Right cardiac atrium (tissue), 5 donors: Measurements from ENCODE around the gene RIPOR3. TPM values are rescaled to one million over a fixed set of nuclear protein-coding genes. Genes with fewer than 3 reads are reported as not detected.
A peak's percentile ranks its signal among the peaks of the same experiment; 100 is the strongest.

Experiments
- ATAC-seq, 2 donors: fragments of 200-7000 bp; cut with Tn5 transposase; one replicate each; pipeline versions ENCODE4 v1.8.0 to v1.9.1; 2020; ENCODE audit warnings: moderate library complexity in 2 of 2, mild to moderate bottlenecking in 1 of 2
- DNase-seq, 3 donors: peaks; one replicate each; pipeline ENCODE4 v3.0.0-alpha.2; 2020
- H3K27ac ChIP-seq: one replicate; pipeline ENCODE4 v1.5.1; 2013; ENCODE audit warnings: mild to moderate bottlenecking, low read length, control low read depth, moderate library complexity
- H3K27me3 ChIP-seq: one replicate; pipeline ENCODE4 v1.6.1; 2013; ENCODE audit not compliant: control insufficient read depth, insufficient read depth
- H3K4me1 ChIP-seq: one replicate; pipeline ENCODE4 v1.6.1; 2013; ENCODE audit warnings: low read length; ENCODE audit not compliant: control insufficient read depth, insufficient read depth
- H3K4me3 ChIP-seq: one replicate; pipeline ENCODE4 v1.5.1; 2013; ENCODE audit warnings: low read length, control low read depth
- H3K9me3 ChIP-seq: one replicate; pipeline ENCODE4 v1.6.1; 2013; ENCODE audit warnings: low read length; ENCODE audit not compliant: control insufficient read depth
- WGBS: extraction: QIAGEN DNeasy Blood & Tissue Kit; methylation state at CpG from one replicate; pipeline ENCODE4 v1.1.7; 2013; 5-methylcytosine and 5-hydroxymethylcytosine counted together
- intact Hi-C, 4 donors: fragments of 100-400 bp; cut with DNase I; formaldehyde crosslinking; loops; one replicate each; pipeline versions ENCODE4 v1.11.0 to v1.14.0; 2022 to 2023
- polyA plus RNA-seq: library from polyadenylated mRNA; stranded (reverse); fragments of 200-250 nt; gene quantifications from one replicate; pipeline ENCODE4 v1.2.3, GENCODE V29; 2013
- total RNA-seq, 4 donors: library from RNA; stranded (reverse); fragmentation: NEBNext Ultra II Directional; extraction: Animal tissue kit (Norgen Biotek cat#: 25700); gene quantifications; one replicate each; pipeline ENCODE4 v1.2.1, GENCODE V29; 2021
- donor health status: healthy with polysubstance abuse.
- donor health status: DM: no; HTN: yes; CAD: no.
- donor health status: DM: no; HTN: no; CAD: no.
- donor health status: DM: no; HTN: yes; CAD: no; lungs with severe emphysema.
- donor health status: DM: yes; HTN: yes; CAD: no.

Gene RIPOR3
- total and polyA plus RNA-seq, 5 donors = 2.1 to 12.9 (median 3.5) TPM

DNA sequence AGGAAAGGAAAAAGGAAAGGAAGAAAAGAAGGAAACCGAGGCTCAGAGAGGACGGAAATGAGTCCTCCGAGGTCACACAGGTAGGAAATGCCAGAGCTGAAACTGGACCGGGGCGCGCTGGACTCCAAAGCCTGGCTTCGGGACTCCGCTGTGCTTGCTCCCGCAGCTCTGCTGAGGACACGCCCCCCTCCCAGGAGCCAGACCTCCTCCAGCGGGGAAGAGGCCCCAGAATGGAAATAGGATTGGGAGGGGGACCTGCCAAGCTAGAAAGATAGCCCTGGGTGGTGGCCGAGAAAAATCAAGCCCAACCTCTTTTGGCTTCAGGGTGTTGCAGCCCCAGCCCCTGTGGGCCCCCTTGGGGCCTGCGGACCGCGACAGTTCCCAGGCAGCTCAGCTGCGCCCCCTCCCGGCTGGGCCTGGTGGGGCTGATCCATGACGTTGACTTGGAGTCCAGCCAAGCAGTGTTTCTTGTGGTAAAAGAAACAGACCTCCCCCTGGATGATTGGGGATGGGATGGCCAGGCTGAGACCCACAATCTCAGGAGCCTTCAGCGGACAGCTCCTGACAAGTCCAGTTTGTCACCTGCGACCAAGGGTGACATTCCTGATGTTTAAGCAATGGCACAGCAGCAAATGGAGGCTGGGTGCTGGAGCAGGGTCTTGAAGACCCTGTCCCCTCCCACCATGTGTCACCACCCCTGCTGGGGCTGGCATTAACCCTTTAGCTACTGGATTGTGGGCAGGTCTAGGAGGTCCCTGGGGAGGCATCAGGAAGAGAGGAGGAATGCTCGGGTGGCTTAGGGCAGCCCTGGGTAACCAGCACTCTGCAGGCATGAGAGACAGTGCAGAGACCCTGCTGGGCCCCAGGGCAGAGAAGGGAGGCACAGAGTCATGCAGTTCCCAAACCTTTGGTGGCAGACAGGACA lies 55.4 kb downstream of the RIPOR3 start:
- Histone ChIP-seq H3K27me3 (no peaks in the 10 kb centered on the region), H3K4me3 (no peak overlapping the region), H3K9me3 (no peaks in the 10 kb centered on the region), H3K4me1 (peaks cover 9% of the 10 kb centered on the region), H3K27ac (peak overlapping the region; percentile 50)
- peak; percentile 69 to 91 (median 85) for DNase-seq
- intact Hi-C loops = no loop called here
- ATAC-seq = peak; percentile 59 to 76
- WGBS = 18% methylated on average over 21 of the region's 21 CpGs

DNA sequence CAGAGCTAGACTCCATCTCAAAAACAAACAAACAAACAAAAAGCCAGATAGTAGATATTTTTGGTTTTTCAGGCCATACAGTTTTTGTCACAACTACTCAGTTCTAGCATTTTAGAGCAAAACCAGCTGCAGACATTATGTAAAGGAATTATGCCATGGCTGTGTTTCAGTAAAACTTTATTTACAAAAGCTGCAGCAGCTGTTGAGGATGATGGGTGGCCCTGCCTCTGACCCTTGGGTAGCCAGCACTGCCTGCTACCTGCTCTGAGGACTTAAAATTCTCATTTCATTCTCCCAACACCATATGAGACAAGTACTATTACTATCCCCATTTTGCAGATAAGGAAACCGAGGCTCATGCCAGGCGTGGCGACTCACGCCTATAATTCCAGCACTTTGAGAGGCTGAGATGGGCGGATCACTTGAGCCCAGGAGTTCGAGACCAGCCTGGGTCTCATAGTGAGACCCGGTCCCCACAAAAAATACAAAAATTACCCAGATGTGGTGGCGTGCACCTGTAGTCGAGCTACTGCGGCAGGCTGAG lies 56.3 kb downstream of the RIPOR3 start:
- Histone ChIP-seq H3K4me1 (peaks cover 9% of the 10 kb centered on the region), H3K4me3 (no peak overlapping the region), H3K27me3 (no peaks in the 10 kb centered on the region), H3K9me3 (no peaks in the 10 kb centered on the region), H3K27ac (no peak overlapping the region)
- WGBS = 90% methylated on average over 10 of the region's 10 CpGs
- no peak for ATAC-seq
- DNase-seq = no peak
- intact Hi-C loops = no loop called here

DNA sequence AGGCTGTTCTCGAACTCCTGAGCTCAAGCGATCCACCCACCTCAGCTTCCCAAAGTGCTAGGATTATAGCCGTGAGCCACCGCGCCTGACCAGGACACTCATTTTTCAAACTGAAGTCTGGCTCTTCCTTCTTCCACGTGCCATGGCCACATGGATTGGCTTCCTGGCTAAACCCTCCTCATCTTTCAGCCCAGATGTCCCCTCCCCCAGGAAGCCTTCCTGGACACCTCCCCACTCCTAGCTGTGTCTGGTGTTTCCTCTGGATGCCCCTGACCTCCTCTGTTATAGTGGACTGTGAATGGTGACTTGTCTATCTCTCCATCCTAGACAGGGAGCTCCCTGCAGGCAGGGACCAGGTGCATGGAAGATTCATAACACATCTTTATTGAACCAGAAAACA lies 57.2 kb downstream of the RIPOR3 start:
- ATAC-seq (no peak), DNase-seq (no peak)
- Histone ChIP-seq H3K9me3 (no peaks in the 10 kb centered on the region), H3K4me1 (peaks cover 9% of the 10 kb centered on the region), H3K27ac (no peak overlapping the region), H3K4me3 (no peak overlapping the region), H3K27me3 (no peaks in the 10 kb centered on the region)
- 76% methylated on average over 6 of the region's 6 CpGs for WGBS
- intact Hi-C loops = no loop called here

GRCh38 chr20:50633361-50633760 lies 58.0 kb downstream of the RIPOR3 start:
- Histone ChIP-seq H3K4me1 (peaks cover 9% of the 10 kb centered on the region), H3K27me3 (no peaks in the 10 kb centered on the region), H3K9me3 (no peaks in the 10 kb centered on the region), H3K4me3 (no peak overlapping the region), H3K27ac (no peak overlapping the region)
- DNase-seq (no peak), ATAC-seq (no peak)
- WGBS = 71% methylated on average over 10 of the region's 10 CpGs
- intact Hi-C loops = no loop called here

DNA sequence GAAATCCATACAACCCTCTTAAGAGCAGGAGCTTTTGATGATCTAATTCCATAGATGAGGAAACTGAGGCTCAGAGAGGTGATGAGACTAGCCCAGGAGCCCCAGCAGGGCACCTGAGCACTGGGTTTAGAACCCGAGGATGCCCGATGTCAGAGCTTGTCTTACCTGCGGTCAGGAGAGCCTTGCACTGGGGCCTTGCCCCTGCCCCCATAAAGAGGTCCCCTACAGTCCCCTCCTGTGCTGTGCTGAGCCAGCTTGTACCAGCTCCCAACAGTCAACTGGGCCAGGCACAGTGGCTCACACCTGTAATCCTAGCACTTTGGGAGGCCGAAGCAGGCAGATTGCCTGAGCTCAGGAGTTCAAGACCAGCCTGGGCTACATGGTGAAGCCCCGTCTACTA lies 58.6 kb downstream of the RIPOR3 start:
- no peaks in the 10 kb centered on the region for H3K9me3 ChIP-seq
- intact Hi-C loops = no loop called here
- ATAC-seq (no peak), DNase-seq (no peak)
- peaks cover 9% of the 10 kb centered on the region for H3K4me1 ChIP-seq
- H3K4me3 ChIP-seq = no peak overlapping the region
- H3K27ac ChIP-seq = no peak overlapping the region
- WGBS = 94% methylated on average over 5 of the region's 5 CpGs
- H3K27me3 ChIP-seq = no peaks in the 10 kb centered on the region

DNA sequence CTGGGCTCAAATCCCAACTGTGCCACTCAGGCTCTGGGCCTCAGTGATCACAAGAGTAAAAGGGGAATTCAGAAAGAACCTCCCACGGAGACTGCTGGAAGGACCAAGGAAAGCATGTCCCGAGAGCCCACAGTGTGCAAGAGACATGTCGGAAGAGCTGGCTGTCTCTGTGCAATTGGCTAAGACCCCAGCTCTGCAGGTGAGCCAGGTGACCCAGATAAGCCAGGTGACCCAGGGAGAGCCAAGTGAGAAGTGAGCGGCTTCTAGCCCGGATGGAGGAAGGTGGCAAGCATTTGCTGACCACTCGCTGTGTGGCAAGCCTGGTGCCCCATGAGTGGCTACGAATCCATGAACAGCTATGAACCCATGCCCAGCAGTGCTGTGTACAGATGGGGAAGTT lies 59.1 kb downstream of the RIPOR3 start:
- no peak overlapping the region for H3K4me3 ChIP-seq
- intact Hi-C loops = no loop called here
- 84% methylated on average over 7 of the region's 7 CpGs for WGBS
- no peaks in the 10 kb centered on the region for H3K9me3 ChIP-seq
- peaks cover 9% of the 10 kb centered on the region for H3K4me1 ChIP-seq
- H3K27ac ChIP-seq = no peak overlapping the region
- no peaks in the 10 kb centered on the region for H3K27me3 ChIP-seq
- no peak for ATAC-seq
- DNase-seq = no peak

GRCh38 chr20:50630578-50631263 lies 60.6 kb downstream of the RIPOR3 start:
- intact Hi-C loops = no loop called here
- H3K4me3 ChIP-seq = no peak overlapping the region
- no peaks in the 10 kb centered on the region for H3K9me3 ChIP-seq
- H3K27me3 ChIP-seq = no peaks in the 10 kb centered on the region
- DNase-seq (peak in 1 of 3 donors; percentile 55), ATAC-seq (no peak)
- no peak overlapping the region for H3K27ac ChIP-seq
- H3K4me1 ChIP-seq = peaks cover 2% of the 10 kb centered on the region
- 91% methylated on average over 21 of the region's 21 CpGs for WGBS

GRCh38 chr20:50629670-50630045 lies 61.7 kb downstream of the RIPOR3 start:
- WGBS = 79% methylated on average over 7 of the region's 7 CpGs
- Histone ChIP-seq H3K4me1 (peaks cover 2% of the 10 kb centered on the region), H3K9me3 (no peaks in the 10 kb centered on the region), H3K27me3 (no peaks in the 10 kb centered on the region), H3K4me3 (no peak overlapping the region), H3K27ac (no peak overlapping the region)
- intact Hi-C loops = loop anchor here in 3 of 4 donors (10.0 kb wide), 3 partner anchors 75 to 115 kb away; no protein-coding TSS in a partner anchor
- peak in 1 of 3 donors; percentile 44 for DNase-seq
- ATAC-seq = no peak

DNA sequence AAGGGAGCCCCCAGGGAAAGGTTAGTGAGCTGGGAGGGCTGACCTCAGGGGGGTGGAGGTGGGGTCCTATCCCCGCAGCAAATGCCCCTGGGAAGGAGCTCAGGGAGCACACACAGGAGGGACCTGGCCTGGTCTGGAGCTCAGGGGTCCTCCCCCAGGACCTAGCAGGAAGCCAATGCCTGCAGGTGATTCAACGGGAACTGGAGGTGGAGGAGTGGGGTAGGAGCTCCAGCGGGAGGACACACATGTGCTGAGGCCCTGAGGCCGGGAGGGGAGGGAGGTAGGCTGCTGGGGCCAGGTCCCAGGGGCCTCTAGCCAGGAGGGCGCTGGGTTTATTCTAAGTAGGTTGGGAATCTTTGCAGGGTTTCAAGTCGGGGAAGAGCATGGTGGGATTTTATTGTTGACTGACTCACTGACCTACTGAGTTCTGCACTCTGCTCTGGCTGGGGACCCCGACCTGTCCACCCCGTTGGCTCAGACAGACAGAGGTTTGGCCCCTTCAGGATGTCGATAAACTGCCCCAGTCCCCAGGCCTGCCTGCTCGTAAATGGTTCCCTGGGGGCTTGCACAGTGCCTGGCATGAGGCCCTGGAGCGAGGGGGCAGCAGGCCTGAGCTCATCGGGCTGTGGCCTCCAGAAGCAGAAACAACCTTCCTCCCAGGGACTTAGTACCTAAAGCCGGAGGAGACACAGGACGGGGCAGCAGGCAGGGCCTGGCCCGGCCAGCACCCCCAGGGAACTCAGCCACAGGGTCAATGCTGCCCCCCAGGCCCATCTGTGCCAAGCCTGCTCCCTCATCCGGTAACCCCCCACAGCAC lies 62.3 kb downstream of the RIPOR3 start:
- H3K27me3 ChIP-seq = no peaks in the 10 kb centered on the region
- DNase-seq (peak in 1 of 3 donors; percentile 44), ATAC-seq (no peak)
- no peaks in the 10 kb centered on the region for H3K9me3 ChIP-seq
- 67% methylated on average over 16 of the region's 16 CpGs for WGBS
- H3K4me1 ChIP-seq = peaks cover 2% of the 10 kb centered on the region
- no peak overlapping the region for H3K27ac ChIP-seq
- intact Hi-C loops = loop anchor here in 3 of 4 donors (10.0 kb wide), 3 partner anchors 76 to 116 kb away; no protein-coding TSS in a partner anchor
- no peak overlapping the region for H3K4me3 ChIP-seq

DNA sequence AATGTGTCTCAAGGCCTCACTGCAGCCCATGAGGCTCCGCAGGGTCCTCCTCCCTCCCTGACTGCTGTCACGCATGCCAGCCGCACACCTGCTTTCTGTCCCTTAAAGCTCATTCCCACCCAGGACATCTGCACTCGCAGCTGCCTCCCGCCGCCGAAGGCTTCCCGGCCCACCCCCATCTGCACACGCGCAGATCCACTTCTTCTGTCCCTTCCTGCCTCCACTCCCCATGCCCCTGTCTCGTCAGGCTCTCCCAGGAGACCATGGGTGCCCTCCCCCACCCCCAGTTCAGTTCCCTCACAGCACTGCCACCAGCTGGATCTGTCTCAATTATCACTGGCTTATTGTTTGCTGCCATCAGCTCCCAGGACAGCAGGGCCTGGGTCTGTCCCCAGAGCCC lies 63.0 kb downstream of the RIPOR3 start:
- Histone ChIP-seq H3K9me3 (no peaks in the 10 kb centered on the region), H3K27ac (no peak overlapping the region), H3K27me3 (no peaks in the 10 kb centered on the region), H3K4me3 (no peak overlapping the region), H3K4me1 (peaks cover 2% of the 10 kb centered on the region)
- 61% methylated on average over 11 of the region's 11 CpGs for WGBS
- intact Hi-C loops = loop anchor here in 3 of 4 donors (10.0 kb wide), 3 partner anchors 76 to 116 kb away; no protein-coding TSS in a partner anchor
- DNase-seq (peak in 1 of 3 donors; percentile 45), ATAC-seq (no peak)
